ENCODE results near the gene ASMT.
"Not testable (repeated sequence)": the region's sequence is repeated elsewhere in the genome, so short reads cannot be mapped to it uniquely, and the experiment has no call there.

ASMT gene

GRCh38 chrX:1614927-1615326 is at the start of gene ASMT:
Gene ASMT, plus strand, starts transcription at chrX:1615059. Its CDS starts 141 bp downstream, at chrX:1615200.
- no peak for DNase-seq

GRCh38 chrX:1574181-1574580 is 40.7 kb upstream of the ASMT start:
- DNase-seq = not testable (repeated sequence)

DNA sequence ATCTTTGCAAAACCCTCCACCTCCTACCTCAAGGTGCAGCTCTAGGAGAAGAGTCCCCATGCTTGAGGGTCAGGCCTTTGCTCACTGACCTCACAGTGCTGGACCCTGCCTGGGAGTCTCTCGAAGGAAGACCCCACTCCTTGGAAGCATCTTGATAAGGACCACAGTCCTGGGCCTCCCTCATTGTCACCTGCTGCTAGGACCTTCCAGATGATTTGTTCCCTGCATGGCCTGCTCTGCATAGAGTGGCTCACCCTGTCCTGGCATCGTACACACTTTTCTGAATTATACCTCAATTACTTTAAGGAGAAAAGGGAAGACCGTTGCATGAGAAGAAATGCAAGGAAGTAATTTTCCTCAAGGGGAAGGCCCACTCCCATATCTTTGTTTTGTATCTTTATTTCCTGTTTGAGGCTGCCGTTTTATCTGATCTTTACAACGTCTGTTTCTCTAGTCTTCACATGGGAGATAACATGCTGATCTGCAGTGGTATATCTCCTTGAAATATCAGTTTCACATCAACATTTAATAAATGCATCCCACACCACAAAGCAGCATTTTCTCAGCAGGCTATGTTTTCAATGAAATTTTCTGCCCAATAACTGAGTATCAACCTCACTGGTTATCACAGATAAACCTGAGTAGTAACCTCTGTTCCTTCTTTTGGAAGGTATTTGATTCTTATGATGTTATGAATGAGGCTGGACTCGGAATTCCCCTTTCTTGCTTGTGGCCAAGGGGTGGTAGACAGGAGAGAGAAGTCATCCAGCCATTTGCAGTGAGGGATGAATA is 38.5 kb upstream of the ASMT start:
- DNase-seq = no peak

- DNase-seq = no peak
Measured at GRCh38 chrX:1577845-1578244, 37.0 kb upstream of the ASMT start.

DNA sequence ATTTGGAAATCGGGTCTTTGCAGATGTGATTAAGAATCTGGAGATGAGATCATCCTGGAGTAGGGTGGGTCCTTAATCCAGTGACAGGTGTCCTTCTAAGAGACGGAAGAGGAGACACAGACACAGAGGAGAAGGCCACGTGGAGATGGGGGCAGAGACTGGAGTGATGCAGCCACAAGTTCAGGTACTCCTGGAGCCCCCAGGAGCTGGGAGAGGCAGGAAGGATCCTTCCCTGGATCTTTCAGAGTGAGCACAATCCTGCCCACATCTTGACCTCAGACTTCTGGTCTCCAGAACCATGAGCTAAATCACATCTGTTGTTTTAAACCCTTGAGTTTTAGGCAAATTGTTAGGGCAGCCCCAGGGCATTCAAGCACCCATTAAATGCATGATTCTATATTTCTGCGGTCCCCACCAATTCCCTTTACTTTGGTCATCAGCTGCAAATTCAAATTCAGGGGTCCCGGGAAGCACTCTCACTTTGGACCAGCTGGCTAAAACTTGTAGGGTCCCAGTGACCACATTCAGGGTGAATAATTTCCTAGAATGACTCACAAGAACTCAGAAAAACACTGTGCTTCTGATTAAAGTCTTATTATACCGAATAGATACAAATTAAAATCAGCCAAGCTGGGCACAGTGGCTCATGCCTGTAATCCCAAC is 36.2 kb upstream of the ASMT start:
- DNase-seq = no peak

GRCh38 chrX:1581132-1581531 is 33.7 kb upstream of the ASMT start:
- peak; percentile 42 for DNase-seq

DNA sequence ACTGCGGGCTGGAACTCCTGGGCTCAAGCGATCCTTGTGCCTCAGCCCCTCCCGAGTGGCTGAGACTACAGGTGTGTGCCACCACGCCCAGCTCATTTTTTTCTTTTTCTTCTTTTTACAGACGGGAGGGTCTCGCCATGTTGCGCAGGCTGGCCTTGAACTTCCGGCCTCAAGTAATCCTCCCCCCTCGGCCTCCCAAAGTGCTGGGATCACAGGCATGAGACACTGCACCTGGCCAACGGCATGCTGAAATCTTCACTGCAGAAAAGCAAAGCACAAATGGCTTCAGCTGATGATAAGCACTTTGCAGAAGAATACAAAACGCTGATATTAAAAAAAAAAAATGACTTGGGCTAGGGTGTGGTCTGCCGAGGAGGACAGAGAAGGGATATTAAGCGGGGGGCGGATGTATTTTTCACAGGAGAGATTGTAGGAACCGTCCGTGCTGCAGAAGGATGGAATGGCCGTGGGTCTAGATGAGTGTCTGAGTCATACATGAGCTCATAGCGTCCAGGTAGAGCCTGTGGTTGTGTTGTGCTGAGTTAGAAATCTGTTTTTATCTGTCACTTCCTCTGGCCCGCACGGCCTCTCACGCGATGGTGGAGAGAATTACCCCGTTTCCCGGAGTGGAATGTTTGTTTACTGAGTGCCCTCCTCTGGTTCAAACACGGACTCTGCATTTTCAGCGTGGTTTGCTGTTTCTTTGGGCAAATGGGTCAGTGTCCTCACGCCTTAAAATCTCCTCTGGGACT is 32.0 kb upstream of the ASMT start:
- DNase-seq = no peak

DNA sequence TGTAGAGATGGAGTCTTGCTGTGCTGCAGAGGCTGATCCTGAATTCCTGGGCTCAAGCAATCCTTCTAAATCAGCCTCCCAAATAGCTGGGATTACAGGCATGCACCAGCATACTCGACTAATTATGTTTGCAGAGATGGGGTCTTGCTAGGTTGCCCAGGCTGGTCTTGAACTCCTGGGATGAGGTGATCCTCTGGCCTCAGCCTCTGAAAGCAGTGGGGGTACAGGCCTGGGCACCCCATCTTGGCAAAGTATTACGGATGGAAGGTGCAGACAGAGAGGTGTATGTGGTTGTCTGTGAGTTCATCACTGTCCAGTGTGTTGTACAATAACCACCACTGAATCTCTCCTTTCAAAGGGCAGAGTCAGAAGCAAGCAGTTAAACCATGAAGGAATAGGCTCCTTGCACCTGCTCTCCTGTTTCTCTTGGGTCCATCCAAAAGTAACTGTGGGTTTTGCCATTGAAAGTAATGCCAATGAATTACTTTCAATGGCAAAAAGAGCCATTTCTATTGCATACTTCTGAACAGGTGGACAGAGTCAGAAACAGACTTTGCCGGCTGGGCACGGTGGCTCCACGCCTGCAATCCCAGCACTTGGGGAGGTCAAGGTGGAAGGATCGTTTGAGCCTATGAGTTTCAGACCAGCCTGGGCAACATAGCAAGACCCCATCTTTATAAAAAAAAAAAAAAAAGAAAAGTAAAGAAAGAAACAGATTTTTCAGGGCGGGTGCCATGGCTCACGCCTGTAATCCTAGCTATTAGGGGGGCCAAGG is 30.4 kb upstream of the ASMT start:
- no peak for DNase-seq

DNA sequence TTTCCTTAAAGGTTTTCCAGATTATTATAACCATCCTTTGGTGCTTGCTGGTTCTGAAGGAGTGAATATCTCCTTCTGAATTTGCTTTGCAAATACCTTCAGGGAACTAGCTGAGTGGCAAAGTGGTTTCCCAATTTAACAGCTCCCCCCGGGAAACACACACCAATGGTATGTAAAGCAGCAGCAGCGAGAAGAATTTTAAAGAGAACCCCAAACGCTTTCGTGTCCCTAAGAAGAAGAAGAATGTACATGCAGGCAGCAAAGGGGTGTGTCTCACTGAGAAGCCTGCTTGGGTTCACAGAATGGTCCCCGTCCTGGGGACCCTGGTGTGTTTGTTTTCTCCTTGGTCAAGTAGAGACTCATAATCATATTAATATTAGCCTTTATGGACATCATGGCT is 27.7 kb upstream of the ASMT start:
- DNase-seq = no peak

GRCh38 chrX:1589356-1590130 is 25.3 kb upstream of the ASMT start:
- DNase-seq = no peak

DNA sequence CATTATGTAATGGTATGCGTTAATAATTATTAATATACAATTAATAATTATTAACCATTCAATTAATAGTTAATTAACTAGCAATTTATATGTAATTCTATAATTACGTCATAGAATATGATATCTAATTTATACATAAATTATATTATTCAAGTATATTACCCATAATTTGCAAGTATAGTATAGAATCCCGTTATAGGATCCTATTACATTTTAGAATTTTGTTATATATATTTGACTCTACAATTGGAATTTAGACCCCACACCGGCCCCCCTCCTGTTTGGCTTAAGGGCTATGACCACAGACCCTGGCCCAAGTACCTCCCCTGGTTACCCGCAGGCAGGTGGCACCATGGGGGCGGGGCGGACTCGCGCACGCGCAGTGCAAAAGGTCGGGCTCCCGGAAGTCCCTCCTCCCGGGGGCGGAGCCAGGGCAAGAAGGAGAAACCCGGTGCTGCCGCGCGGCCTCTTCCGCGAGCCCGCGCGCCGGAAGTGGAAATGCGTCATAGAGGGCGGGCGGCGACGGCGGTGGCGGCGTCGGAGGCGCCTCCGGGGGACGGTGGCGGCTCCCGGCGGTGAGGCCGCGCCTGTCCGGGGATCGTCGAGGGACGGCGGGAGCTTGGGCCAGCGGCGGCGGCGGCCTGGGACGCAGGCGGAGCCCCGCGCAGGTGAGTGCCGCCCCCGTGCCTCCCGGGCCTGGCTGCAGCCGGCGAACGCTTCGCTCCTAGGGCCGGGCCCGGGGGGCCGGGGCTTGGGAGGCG is 23.6 kb upstream of the ASMT start, which contains the start of gene AKAP17A:
TSS of gene AKAP17A (plus strand) at position 503 of the 761 bp plus-strand sequence. CDS start 1,859 bp downstream, outside the sequence.
- DNase-seq = peak; percentile 99

DNA sequence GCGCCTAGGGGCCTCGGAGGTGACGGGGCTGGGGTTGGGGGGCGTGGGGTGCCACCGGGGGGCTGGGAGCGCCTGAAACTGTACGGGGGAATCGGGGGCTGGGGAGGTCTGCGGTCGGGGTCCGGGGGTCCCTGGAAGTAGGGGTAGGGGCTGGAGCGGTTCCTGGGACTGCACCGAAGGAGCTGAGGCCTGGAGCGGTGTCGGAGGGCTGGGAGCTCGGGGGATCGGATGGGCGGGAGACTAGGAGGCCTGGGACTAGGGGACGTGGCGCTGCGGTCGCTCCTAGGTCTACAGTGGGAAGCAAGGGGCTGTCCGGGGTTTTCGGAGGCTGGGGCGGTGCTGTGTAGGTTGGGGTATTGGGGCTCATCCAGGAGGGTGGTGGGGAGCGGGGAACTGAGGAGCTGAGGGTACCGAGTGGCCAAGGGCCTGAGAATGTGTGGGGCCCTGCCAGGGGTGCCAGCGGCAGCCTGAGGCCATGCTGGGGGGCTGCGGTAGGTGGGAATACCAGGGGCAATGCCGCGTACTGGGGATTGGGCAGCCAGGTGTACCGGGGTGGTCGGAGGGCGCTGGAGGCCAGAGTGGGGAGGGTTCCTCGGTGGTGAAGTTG is 22.9 kb upstream of the ASMT start:
- DNase-seq = no peak

DNA sequence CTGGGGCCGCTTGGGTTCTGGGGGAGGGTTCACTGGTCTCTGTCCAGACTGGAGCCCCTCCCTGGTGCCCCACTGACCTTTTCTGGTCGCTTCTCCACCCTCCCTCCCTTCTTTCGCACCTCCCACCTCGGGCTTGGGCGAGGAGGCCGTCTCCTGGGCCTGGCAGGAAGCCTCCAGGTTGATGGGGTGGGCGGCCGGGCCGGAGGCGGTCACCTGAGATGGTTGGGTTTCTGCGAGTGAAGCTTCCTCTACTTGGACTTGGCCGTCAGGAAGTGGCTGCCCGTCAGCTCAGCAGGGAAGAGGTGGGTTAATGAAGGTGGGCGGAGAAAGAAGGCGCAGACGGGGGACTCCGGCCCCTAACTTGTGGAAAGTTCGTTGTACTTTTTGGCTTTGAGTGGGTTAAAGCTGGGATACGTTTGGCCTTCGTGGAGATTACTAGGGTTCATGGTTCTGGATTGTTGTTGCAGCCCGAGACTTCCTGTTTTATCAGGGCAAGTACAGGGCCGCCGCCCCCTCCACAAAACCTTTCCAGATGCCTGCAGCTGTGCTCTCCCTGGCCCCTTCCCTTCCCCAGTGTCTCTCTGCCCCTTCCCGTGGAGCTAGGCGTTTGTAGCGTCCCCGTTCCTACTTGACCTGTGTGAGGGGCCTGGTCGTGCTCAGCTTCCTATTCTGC is 22.3 kb upstream of the ASMT start:
- DNase-seq = no peak

- no peak for DNase-seq
Measured at GRCh38 chrX:1593286-1594271, 21.3 kb upstream of the ASMT start.

DNA sequence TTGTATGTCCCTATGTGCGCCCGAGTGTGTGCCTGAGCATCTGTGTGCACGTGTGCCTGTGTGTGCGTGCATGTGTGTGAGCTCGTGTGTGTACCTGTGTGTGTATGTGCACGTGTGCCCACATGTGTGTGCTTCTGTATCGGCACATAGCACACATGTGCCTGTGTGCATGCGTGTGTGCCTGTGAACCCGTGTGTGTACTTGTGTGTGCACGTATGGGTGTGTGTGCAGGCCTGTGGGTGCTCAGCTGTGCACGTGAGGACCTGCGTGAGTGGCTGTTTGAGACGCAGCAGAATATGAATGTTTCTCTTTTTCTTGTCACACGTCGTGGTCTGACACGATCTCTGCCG is 19.2 kb upstream of the ASMT start:
- no peak for DNase-seq

DNA sequence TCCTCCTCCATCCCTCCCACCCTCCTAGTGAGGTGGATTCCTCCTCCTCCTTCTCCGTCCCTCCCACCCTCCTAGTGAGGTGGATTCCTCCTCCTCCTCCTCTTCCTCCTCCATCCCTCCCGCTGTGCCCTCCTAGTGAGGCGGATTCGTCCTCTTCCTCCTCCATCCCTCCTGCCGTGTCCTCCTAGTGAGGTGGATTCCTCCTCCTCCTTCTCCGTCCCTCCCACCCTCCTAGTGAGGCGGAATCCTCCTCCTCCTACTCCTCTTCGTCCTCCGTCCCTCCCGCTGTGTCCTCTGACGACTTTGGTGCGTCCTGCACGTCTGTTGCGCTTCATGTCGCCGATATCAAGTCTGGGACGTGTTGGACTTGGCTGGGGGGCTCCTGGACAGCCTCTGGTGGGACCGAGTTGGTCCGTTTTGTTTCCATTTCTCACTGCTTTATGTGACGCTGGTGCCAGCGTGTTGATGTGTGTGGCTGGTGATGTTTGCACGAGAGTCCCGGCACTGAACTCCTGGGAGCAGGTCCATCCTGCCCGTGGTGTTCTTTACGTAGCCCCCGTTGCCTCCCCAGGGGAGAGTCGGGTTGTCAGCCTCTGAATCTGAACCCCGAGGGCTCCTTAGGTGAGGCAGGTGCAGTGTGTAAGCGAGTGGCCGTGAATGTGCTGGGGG is 18.0 kb upstream of the ASMT start:
- no peak for DNase-seq

GRCh38 chrX:1597345-1598020 is 17.4 kb upstream of the ASMT start:
- no peak for DNase-seq

Measured in activated CD4-positive, alpha-beta T cell treated with anti-CD3 and anti-CD28 coated beads for 1 hour (primary cell).